Heart left ventricle (tissue), 16 donors: ENCODE measurements around the gene ZBTB33. TPM values are rescaled to one million over a fixed set of nuclear protein-coding genes. Genes with fewer than 3 reads are reported as not detected.

Experiments
- ATAC-seq, 4 donors: fragments of 200-7000 bp; cut with Tn5 transposase; one replicate each; pipeline ENCODE4 v1.9.1; 2020 to 2022; ENCODE audit warnings: moderate library complexity in 4 of 4, mild to moderate bottlenecking in 3 of 4, moderate number of reproducible peaks in 1 of 4
- DNase-seq, 5 donors: peaks; one replicate each; pipeline ENCODE4 v3.0.0-alpha.2; 2020
- H3K27ac ChIP-seq, 12 donors: fragments of 200-600 bp; sonication (generic) in 4 of 12; one replicate each; pipeline versions ENCODE4 v1.5.0 to v1.8.0; 2016 to 2022; ENCODE audit warnings: mild to moderate bottlenecking in 2 of 12
- H3K27me3 ChIP-seq, 9 donors: fragments of 200-600 bp; sonication (generic) in 2 of 9; one replicate each; pipeline versions ENCODE4 v1.5.1 to v1.8.0; 2016 to 2022; ENCODE audit warnings: mild to moderate bottlenecking in 3 of 9
- H3K36me3 ChIP-seq, 9 donors: fragments of 200-600 bp; sonication (generic) in 2 of 9; one replicate each; pipeline versions ENCODE4 v1.5.0 to v1.8.0; 2018 to 2022; ENCODE audit warnings: mild to moderate bottlenecking in 2 of 9
- H3K4me1 ChIP-seq, 12 donors: fragments of 200-600 bp; sonication (generic) in 4 of 12; one replicate each; pipeline versions ENCODE4 v1.5.0 to v1.8.0; 2016 to 2022; ENCODE audit warnings: mild to moderate bottlenecking in 3 of 12
- H3K4me3 ChIP-seq, 12 donors: fragments of 200-600 bp; sonication (generic) in 4 of 12; one replicate each; pipeline versions ENCODE4 v1.5.0 to v1.8.0; 2017 to 2022; ENCODE audit warnings: mild to moderate bottlenecking in 9 of 12, moderate library complexity in 4 of 12
- H3K9me3 ChIP-seq, 12 donors: fragments of 200-600 bp; sonication (generic) in 4 of 12; one replicate each; pipeline versions ENCODE4 v1.5.0 to v1.8.0; 2016 to 2022; ENCODE audit warnings: mild to moderate bottlenecking in 1 of 12
- POLR2A ChIP-seq, 2 donors: fragments of 450-650 bp; IDR thresholded peaks; one replicate each; pipeline ENCODE4 v1.6.1; 2017; ENCODE audit warnings: antibody characterized with exemption in 2 of 2, mild to moderate bottlenecking in 2 of 2, moderate library complexity in 2 of 2
- WGBS, 4 donors: extraction: QIAGEN DNeasy Blood & Tissue Kit in 2 of 4; methylation state at CpG; one replicate each; pipeline versions ENCODE4 v1.1.5 to v1.1.7; 2013 to 2018; 5-methylcytosine and 5-hydroxymethylcytosine counted together
- intact Hi-C, 10 donors: fragments of 100-400 bp; cut with DNase I; formaldehyde crosslinking; loops; one replicate each; pipeline versions ENCODE4 v1.11.1 to v1.14.2; 2022
- polyA plus RNA-seq, 2 donors: library from polyadenylated mRNA; stranded (reverse); fragments of 200-250 nt; gene quantifications; one replicate each; pipeline ENCODE4 v1.2.3, GENCODE V29; 2013
- total RNA-seq, 9 donors: library from RNA; depleted of rRNA in 2 of 9; stranded (reverse); fragments of >200 nt in 2 of 9; fragmentation: NEBNext Ultra II Directional in 3 of 9; extraction: Animal tissue kit (Norgen Biotek cat#: 25700) in 3 of 9; gene quantifications; one replicate each; pipeline versions ENCODE4 v1.1.0 to v1.2.4, GENCODE V29; 2016 to 2023
- TF ChIP-seq, protein P1 (sequence below), 12 donors: fragments of 200-600 bp; sonication (generic) in 4 of 12; IDR thresholded peaks; one replicate each; pipeline versions ENCODE4 v1.5.0 to v1.8.0; 2018 to 2022; ENCODE audit warnings: antibody characterized with exemption in 12 of 12, mild to moderate bottlenecking in 5 of 12
- donor health status: ischemic (EF 13 %, LVEDD 7.1; RV severe dilation, severe dysfunction).
- donor health status: healthy with polysubstance abuse.
- donor health status: DM: no; HTN: yes; CAD: no.
- donor health status: DM: no; HTN: no; CAD: no.
- donor health status: ischemic (EF 25% LVEDD 6.9; RV normal size, moderate dysfunction).
- donor health status: ischemic (EF 25% LVEDD 5.7; RV mildly dilated, moderate dysfunction).
- donor health status: healthy.
- donor health status: DM: yes; HTN: yes; CAD: no.
- donor health status: ischemic (EF 35%, LVEDD 5.7; RV mildly dilated, moderate dysfunction).
- donor health status: nonischemic (EF 11% LVEDD 7.7; RV severe dilation, severe dysfunction).
- donor health status: DM: yes; HTN: yes; CAD: no.
- donor health status: PGD.
- donor health status: ischemic (EF 29% LVEDD 5.4; RV normal size, mild dysfunction).
- donor health status: nonischemic (EF 23%, LVEDD 6.1; RV moderate dilation, normal function).

ZBTB33 gene
- total and polyA plus RNA-seq, 11 donors: 1.6 to 8.9 (median 7.1) TPM

DNA sequence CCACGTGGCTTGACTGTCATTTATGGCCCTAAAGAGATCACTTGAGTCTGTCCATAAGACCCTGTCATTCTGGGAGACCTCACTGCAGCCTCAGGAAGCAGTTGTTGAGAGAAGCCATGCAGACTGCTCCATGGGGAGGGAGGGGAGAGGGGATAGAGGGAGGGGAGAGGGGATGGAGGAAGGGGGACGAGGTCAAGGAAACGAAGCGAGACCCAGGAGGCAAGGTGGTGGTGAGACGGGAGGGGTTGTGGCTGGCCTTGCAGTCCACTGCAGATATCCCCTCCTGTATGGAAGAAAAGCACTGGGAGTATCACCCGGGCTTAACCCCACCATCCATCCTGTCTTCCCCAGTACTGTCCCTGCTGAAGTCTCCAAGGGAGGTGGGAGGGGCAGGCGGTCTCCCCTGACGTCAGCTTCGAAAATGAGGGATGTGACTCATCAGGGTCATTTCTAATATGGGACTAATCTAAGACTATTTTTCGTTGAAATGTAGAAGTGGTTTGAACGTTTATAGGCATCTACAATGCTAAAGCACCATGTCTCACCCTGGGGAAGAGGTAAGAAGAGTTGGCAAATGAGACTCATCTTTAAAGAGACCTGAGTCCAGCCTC, 55.0 kb downstream of the ZBTB33 start:
- WGBS, 4 donors: 27 to 39% (median 35%) methylated on average over 11 of the region's 11 CpGs
- intact Hi-C loops: loop anchor here in 4 of 10 donors (5.0 to 10.0 kb wide), 3 partner anchors 51 to 61 kb away; partner anchors contain the start of gene ZBTB33 (in 3 of the 4)
- H3K27ac ChIP-seq: no peak overlapping the region
- H3K9me3 ChIP-seq: no peaks in the 10 kb centered on the region
- DNase-seq (no peak), ATAC-seq (no peak)
- H3K27me3 ChIP-seq: peaks cover 0 to 53% (median 4%) of the 10 kb centered on the region in 9 donors
- TF ChIP-seq POLR2A (IDR thresholded peaks at IDR 0.05): no peak
- TF ChIP-seq, protein P1, sequence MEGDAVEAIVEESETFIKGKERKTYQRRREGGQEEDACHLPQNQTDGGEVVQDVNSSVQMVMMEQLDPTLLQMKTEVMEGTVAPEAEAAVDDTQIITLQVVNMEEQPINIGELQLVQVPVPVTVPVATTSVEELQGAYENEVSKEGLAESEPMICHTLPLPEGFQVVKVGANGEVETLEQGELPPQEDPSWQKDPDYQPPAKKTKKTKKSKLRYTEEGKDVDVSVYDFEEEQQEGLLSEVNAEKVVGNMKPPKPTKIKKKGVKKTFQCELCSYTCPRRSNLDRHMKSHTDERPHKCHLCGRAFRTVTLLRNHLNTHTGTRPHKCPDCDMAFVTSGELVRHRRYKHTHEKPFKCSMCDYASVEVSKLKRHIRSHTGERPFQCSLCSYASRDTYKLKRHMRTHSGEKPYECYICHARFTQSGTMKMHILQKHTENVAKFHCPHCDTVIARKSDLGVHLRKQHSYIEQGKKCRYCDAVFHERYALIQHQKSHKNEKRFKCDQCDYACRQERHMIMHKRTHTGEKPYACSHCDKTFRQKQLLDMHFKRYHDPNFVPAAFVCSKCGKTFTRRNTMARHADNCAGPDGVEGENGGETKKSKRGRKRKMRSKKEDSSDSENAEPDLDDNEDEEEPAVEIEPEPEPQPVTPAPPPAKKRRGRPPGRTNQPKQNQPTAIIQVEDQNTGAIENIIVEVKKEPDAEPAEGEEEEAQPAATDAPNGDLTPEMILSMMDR (IDR thresholded peaks at IDR 0.05): no peak
- no peaks in the 10 kb centered on the region for H3K36me3 ChIP-seq
- H3K4me1 ChIP-seq: peaks cover 0 to 21% (median 9%) of the 10 kb centered on the region in 12 donors
- H3K4me3 ChIP-seq: no peak overlapping the region

DNA sequence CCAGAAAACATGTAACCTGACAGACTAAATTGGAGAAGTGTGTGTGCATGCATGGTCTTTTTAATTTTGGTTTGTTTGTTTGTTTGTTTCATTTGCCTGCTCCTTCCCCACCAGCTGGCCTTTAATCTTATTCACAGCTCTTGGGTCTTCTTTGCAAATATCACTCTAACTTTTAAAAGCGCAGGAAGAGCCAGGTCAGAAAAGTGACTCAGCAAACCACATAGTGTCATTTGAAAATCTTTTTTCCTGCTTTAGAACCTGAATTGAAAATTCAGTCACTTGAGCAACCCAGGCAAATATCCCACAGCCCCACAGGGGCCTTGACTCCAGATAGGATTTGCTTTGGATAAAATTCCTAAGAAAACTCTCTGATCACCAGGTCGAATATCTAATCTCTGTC, 56.0 kb downstream of the ZBTB33 start:
- intact Hi-C loops: loop anchor here in 4 of 10 donors (5.0 to 10.0 kb wide), 3 partner anchors 52 to 62 kb away; partner anchors contain the start of gene ZBTB33 (in 3 of the 4)
- no peak for TF ChIP-seq POLR2A (IDR thresholded peaks at IDR 0.05)
- no peak for ATAC-seq
- peaks cover 0 to 63% (median 8%) of the 10 kb centered on the region in 9 donors for H3K27me3 ChIP-seq
- H3K9me3 ChIP-seq: no peaks in the 10 kb centered on the region
- 61 to 74% (median 70%) methylated on average over 2 of the region's 2 CpGs for WGBS, 4 donors
- no peaks in the 10 kb centered on the region for H3K36me3 ChIP-seq
- no peak for DNase-seq
- H3K27ac ChIP-seq: no peak overlapping the region
- peaks cover 0 to 26% (median 9%) of the 10 kb centered on the region in 12 donors for H3K4me1 ChIP-seq
- no peak overlapping the region for H3K4me3 ChIP-seq

Other genes with a start within 250 kb of the ZBTB33 start
- not detected for gene RHOXF2B, start 173.1 kb upstream of the ZBTB33 start, total RNA-seq
- gene RHOXF2B, start 173.1 kb upstream of the ZBTB33 start, polyA plus RNA-seq: not detected
- gene RHOXF1, start 134.9 kb upstream of the ZBTB33 start, total RNA-seq: not detected
- gene RHOXF1, start 134.9 kb upstream of the ZBTB33 start, polyA plus RNA-seq: under 1 TPM in 1 of 2 donors, not detected in 1; 0.38 TPM
- not detected for gene RHOXF2, start 92.2 kb upstream of the ZBTB33 start, total RNA-seq
- not detected for gene RHOXF2, start 92.2 kb upstream of the ZBTB33 start, polyA plus RNA-seq
- gene TMEM255A, start 60.6 kb downstream of the ZBTB33 start, total RNA-seq: 1 to 10 TPM in 1 of 9 donors, under 1 TPM in 8; 0.07 to 2.4 (median 0.37) TPM
- gene TMEM255A, start 60.6 kb downstream of the ZBTB33 start, polyA plus RNA-seq: under 1 TPM; 0.04 to 0.15 TPM
- gene ATP1B4, start 111.3 kb downstream of the ZBTB33 start, total RNA-seq: 1 to 10 TPM in 2 of 9 donors, under 1 TPM in 5, not detected in 2; 0.09 to 6.5 (median 0.13) TPM
- under 1 TPM in 1 of 2 donors, not detected in 1; 0.15 TPM for gene ATP1B4, start 111.3 kb downstream of the ZBTB33 start, polyA plus RNA-seq
- gene LAMP2, start 218.5 kb downstream of the ZBTB33 start, total RNA-seq: 100 to 1,000 TPM in 1 of 9 donors, 10 to 100 TPM in 8; 58.7 to 111 (median 68.2) TPM
- 10 to 100 TPM; 15.5 to 54.8 TPM for gene LAMP2, start 218.5 kb downstream of the ZBTB33 start, polyA plus RNA-seq